Measurements from ENCODE around the gene NDUFAF4. TPM values are rescaled to one million over a fixed set of nuclear protein-coding genes. Genes with fewer than 3 reads are reported as not detected.

NDUFAF4 gene
- total RNA-seq, 1 donor from 2014 or later, result 12.0 TPM

GRCh38 chr6:96849615-96850014 lies 48.1 kb downstream of the NDUFAF4 start:
- Histone ChIP-seq H3K27me3 (ENCODE audit: control insufficient read depth in 3 of 3, insufficient read depth in 3 of 3, low read length in 3 of 3) (no peaks in the 10 kb centered on the region), H3K4me3 (ENCODE audit: low read length in 3 of 3) (no peak overlapping the region), H3K4me1 (ENCODE audit: control insufficient read depth in 3 of 3, insufficient read depth in 3 of 3, low read length in 3 of 3) (no peaks in the 10 kb centered on the region), H3K9me3 (ENCODE audit: control insufficient read depth in 3 of 3, low read length in 3 of 3) (peaks cover 0 to 4% (median 3%) of the 10 kb centered on the region in 3 donors), H3K36me3 (ENCODE audit: control insufficient read depth in 3 of 3, insufficient read depth in 3 of 3, low read length in 3 of 3) (no peaks in the 10 kb centered on the region), H3K27ac (ENCODE audit: low read depth, low read length) (no peak overlapping the region), H3K9ac (ENCODE audit: low read depth in 1 of 3, low read length in 3 of 3) (no peak overlapping the region)

DNA sequence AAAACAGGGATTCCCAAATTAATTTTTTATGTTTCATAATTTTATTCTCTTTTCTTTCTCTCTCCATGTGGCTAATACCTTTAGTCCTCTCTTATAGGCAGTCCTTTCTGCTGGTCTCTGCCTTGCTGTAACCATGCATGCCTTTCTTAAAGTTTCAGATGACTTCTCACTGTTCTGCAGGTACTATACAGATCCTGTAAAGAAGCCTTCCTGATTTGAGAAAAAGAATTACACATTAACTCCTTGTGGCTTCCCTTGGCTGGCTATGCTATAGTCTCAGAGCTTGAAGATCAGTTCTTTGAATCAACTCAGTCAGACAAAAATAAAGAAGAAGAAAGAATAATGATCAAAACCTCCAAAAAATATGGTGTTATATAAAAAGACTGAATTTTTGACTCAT lies 53.2 kb downstream of the NDUFAF4 start:
- Histone ChIP-seq H3K4me1 (ENCODE audit: control insufficient read depth in 3 of 3, insufficient read depth in 3 of 3, low read length in 3 of 3) (no peaks in the 10 kb centered on the region), H3K9ac (ENCODE audit: low read depth in 1 of 3, low read length in 3 of 3) (no peak overlapping the region), H3K27ac (ENCODE audit: low read depth, low read length) (no peak overlapping the region), H3K36me3 (ENCODE audit: control insufficient read depth in 3 of 3, insufficient read depth in 3 of 3, low read length in 3 of 3) (no peaks in the 10 kb centered on the region), H3K4me3 (ENCODE audit: low read length in 3 of 3) (no peak overlapping the region), H3K9me3 (ENCODE audit: control insufficient read depth in 3 of 3, low read length in 3 of 3) (peaks cover 0 to 7% (median 3%) of the 10 kb centered on the region in 3 donors), H3K27me3 (ENCODE audit: control insufficient read depth in 3 of 3, insufficient read depth in 3 of 3, low read length in 3 of 3) (no peaks in the 10 kb centered on the region)

DNA sequence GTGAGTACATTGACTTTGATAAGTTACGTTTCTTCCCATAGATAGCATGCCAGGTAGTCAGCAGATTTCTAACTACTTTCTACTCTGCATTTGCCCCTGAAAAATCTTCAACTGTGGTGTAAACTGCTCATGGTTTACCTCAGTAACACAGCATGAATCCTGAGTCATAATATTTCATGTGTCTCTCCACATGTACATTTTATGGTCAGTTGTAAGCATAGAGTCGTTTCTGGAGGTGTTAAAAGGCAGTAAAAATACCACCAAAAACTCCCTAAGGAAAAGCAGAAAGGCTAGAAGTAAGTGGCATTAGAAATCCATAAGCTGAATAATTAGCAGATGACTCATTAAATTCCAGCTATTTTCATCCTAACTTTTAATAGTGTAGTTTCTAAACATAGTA lies 56.3 kb downstream of the NDUFAF4 start:
- H3K9me3 ChIP-seq (ENCODE audit: control insufficient read depth in 3 of 3, low read length in 3 of 3), result peaks cover 0 to 3% (median 0%) of the 10 kb centered on the region in 3 donors

More for the DNA sequence above, 56.3 kb downstream of the NDUFAF4 start:
- peaks cover 6 to 11% (median 10%) of the 10 kb centered on the region in 3 donors for H3K4me1 ChIP-seq (ENCODE audit: control insufficient read depth in 3 of 3, insufficient read depth in 3 of 3, low read length in 3 of 3)
- no peaks in the 10 kb centered on the region for H3K36me3 ChIP-seq (ENCODE audit: control insufficient read depth in 3 of 3, insufficient read depth in 3 of 3, low read length in 3 of 3)
- H3K9ac ChIP-seq (ENCODE audit: low read depth in 1 of 3, low read length in 3 of 3), result no peak overlapping the region
- no peak overlapping the region for H3K4me3 ChIP-seq (ENCODE audit: low read length in 3 of 3)
- peaks cover 7 to 17% (median 15%) of the 10 kb centered on the region in 3 donors for H3K27me3 ChIP-seq (ENCODE audit: control insufficient read depth in 3 of 3, insufficient read depth in 3 of 3, low read length in 3 of 3)
- H3K27ac ChIP-seq (ENCODE audit: low read depth, low read length), result no peak overlapping the region

Small RNA genes within 50 kb of the gene (small RNA-seq; reads per million reads assigned to genes)
- gene RN7SL509P, result 0.14 reads per million

Other genes starting within 250 kb of the NDUFAF4 start
- 3.1 TPM for gene GPR63, start 60.4 kb downstream of the NDUFAF4 start, total RNA-seq
- gene KLHL32, start 26.8 kb upstream of the NDUFAF4 start, total RNA-seq, result not detected